HG03108 (cell line): Measurements from ENCODE around the gene SPINK6.

Source experiments
- ATAC-seq: cut with Tn5 transposase; IDR thresholded peaks from one replicate; pipeline ENCODE4 v1.9.1; 2021; ENCODE audit warnings: moderate library complexity; ENCODE audit not compliant: unreplicated experiment

The SPINK6 gene

GRCh38 chr5:148221508-148221907 lies 18.7 kb downstream of the SPINK6 start:
- ATAC-seq, result no peak

GRCh38 chr5:148224117-148224742 lies 21.4 kb downstream of the SPINK6 start:
- no peak for ATAC-seq

DNA sequence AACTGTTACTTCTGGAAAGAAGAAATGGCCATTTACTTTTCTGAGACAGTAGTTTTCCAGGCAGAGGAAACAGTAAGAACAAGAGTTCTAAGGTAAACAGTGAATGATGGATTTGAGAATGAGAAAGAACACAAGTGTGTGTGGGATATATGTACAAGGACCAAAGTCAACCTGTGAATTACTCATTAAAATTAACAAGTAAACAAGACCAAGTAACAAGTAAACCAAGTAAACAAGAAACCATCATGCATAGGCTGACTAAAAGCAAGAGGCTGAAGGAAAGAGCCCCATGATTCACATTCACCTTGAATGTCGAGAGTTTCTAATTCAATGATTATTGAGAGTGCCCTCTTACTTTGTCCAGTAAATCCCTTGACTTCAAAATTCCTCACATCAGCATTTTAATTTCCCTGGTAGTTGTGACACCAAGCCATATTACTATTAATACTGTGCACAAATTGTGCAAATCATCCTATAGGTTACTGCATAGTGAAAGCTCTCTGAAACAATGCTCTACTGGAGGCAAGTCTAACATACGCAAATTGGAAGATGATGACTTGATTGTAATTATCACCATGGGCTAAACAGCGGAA lies 25.6 kb downstream of the SPINK6 start:
- no peak for ATAC-seq

- no peak for ATAC-seq
Measured at GRCh38 chr5:148229840-148230239, 27.0 kb downstream of the SPINK6 start.

- ATAC-seq, result no peak
Measured at GRCh38 chr5:148230240-148230639, 27.4 kb downstream of the SPINK6 start.

GRCh38 chr5:148237785-148238417 lies 35.1 kb downstream of the SPINK6 start:
- no peak for ATAC-seq

DNA sequence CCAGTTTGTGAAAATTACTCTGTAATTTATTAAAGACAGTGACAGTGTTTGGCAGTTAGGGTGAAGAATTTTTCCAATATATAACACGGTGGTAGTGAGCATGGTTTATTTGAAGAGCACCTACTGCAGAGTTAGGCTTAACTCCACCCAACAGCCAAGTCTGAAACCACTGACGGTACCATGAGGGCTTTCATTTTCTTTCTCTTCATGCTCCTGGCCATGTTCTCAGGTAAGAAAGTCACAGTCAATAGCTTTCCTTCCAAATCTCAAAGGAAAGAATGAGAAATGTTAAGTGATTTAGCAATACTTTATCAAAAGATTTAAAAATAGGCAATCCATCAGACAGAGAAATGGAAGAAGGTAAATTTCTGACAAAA lies 35.6 kb downstream of the SPINK6 start, which contains the start of gene MARCOL:
Gene MARCOL (plus strand): TSS at position 108 of the 377 bp plus-strand sequence. CDS start 73 bp downstream, at position 181.
- no peak for ATAC-seq

- no peak for ATAC-seq
Measured at GRCh38 chr5:148248894-148249293, 46.1 kb downstream of the SPINK6 start.

- no peak for ATAC-seq
Measured at GRCh38 chr5:148255456-148255855, 52.6 kb downstream of the SPINK6 start.

DNA sequence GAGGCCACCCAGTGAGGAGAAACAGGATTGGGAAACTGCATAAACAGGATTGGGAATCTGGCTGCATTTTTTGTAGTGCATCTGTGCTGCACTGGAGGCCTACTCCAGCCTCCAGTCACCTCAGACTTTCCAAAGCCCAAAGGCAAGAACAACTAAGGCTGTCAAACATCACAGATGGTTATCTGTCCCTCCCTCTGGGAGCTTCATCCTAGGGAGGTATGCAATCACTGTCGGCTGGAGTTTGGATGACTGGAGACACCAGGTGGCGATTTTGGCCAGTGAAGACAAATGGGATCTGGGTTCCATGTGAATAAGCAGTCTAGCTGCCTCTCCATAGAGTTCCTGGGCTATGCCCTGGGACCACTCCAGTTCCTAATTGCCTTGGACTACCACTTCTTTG lies 56.4 kb downstream of the SPINK6 start:
- no peak for ATAC-seq

DNA sequence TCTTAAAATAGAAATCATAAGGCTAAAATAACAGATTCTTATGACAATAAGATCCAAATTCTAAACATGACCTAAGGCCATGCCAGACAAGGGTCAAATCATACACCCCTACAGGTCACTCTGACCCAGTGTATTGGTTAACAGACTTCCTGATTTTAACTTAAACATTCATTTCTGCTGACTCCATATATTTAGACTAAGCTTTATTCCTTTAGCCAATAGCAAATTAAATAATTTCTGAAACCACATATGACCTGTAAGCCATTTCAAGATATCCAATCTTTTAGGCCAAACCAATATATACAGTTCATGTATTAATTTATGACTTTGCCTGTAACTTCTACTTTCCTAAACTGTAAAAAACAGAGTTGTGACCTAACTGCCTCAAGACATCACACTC lies 58.4 kb downstream of the SPINK6 start:
- no peak for ATAC-seq
